Left lung (tissue), 10 donors: ENCODE results near the gene SPTLC1. TPM values are rescaled to one million over a fixed set of nuclear protein-coding genes. Genes with fewer than 3 reads are reported as not detected.
"Not testable (repeated sequence)": the region's sequence is repeated elsewhere in the genome, so short reads cannot be mapped to it uniquely, and the experiment has no call there.

Experiments
- ATAC-seq: fragments of 200-7000 bp; cut with Tn5 transposase; one replicate; pipeline ENCODE4 v1.9.1; 2020; ENCODE audit warnings: moderate library complexity
- DNase-seq, 4 donors: peaks; one replicate each; pipeline ENCODE4 v3.0.0-alpha.2; 2013 to 2020
- H3K27ac ChIP-seq, 2 donors: fragments of 200-600 bp; sonication (generic) in 1 of 2; one replicate each; pipeline versions ENCODE4 v1.5.0 to v1.8.0; 2020 to 2021
- H3K27me3 ChIP-seq, 2 donors: fragments of 200-600 bp; sonication (generic) in 1 of 2; one replicate each; pipeline versions ENCODE4 v1.5.0 to v1.8.0; 2020 to 2021
- H3K36me3 ChIP-seq, 2 donors: fragments of 200-600 bp; sonication (generic) in 1 of 2; one replicate each; pipeline versions ENCODE4 v1.5.0 to v1.8.0; 2020 to 2021
- H3K4me1 ChIP-seq, 2 donors: fragments of 200-600 bp; one replicate each; pipeline ENCODE4 v1.8.0; 2021
- H3K4me3 ChIP-seq, 2 donors: fragments of 200-600 bp; sonication (generic) in 1 of 2; one replicate each; pipeline versions ENCODE4 v1.5.0 to v1.8.0; 2020 to 2021; ENCODE audit warnings: mild to moderate bottlenecking in 1 of 2
- H3K9me3 ChIP-seq, 2 donors: fragments of 200-600 bp; sonication (generic) in 1 of 2; one replicate each; pipeline versions ENCODE4 v1.5.0 to v1.8.0; 2020 to 2021
- intact Hi-C, 2 donors: fragments of 100-400 bp; cut with DNase I; formaldehyde crosslinking; loops; one replicate each; pipeline versions ENCODE4 v1.11.2 to v1.14.2; 2022
- polyA plus RNA-seq, 6 donors: library from polyadenylated mRNA; unstranded; fragments of 120-200 nt; gene quantifications; one replicate each; pipeline ENCODE4 v1.2.1, GENCODE V29; 2013; ENCODE audit not compliant: insufficient read length in 6 of 6
- total RNA-seq, 2 donors: library from RNA; stranded (reverse); fragmentation: NEBNext Ultra II Directional; extraction: Animal tissue kit (Norgen Biotek cat#: 25700); gene quantifications; one replicate each; pipeline ENCODE4 v1.2.1, GENCODE V29; 2021
- TF ChIP-seq, protein P1 (sequence below), 2 donors: fragments of 200-600 bp; sonication (generic) in 1 of 2; IDR thresholded peaks; one replicate each; pipeline versions ENCODE4 v1.5.0 to v1.8.0; 2021; ENCODE audit warnings: antibody characterized with exemption in 2 of 2
- donor health status: DM: no; HTN: yes; CAD: no.
- donor health status: DM: no; HTN: no; CAD: no.

The SPTLC1 gene
- total and polyA plus RNA-seq, 8 donors: 68.0 to 91.6 (median 81.7) TPM

DNA sequence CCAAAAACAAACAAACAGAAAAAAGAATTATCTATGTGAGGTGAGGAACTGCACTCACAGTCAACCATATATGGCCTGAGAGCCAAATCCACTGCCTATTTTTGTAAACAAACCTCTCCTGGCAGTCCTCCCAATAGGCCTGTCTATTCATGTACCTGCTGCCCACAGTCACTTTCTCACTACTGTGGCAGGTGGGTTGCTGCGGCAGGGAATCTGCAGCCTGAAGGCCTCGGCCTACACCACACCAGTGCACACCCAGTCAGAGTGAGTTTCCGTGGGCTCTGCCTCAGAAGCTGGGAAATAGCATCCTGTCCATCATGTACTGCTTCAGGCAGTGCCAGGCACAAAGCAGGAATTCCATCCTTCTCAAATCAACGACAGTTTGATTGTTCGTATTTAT is 82.3 kb downstream of the SPTLC1 start:
- no peak overlapping the region for H3K4me3 ChIP-seq
- DNase-seq (no peak), ATAC-seq (no peak)
- intact Hi-C loops: no loop called here
- H3K4me1 ChIP-seq: no peaks in the 10 kb centered on the region
- peaks cover 0 to 70% of the 10 kb centered on the region in 2 donors for H3K36me3 ChIP-seq
- no peaks in the 10 kb centered on the region for H3K9me3 ChIP-seq
- no peaks in the 10 kb centered on the region for H3K27me3 ChIP-seq
- H3K27ac ChIP-seq: no peak overlapping the region
- TF ChIP-seq, protein P1, sequence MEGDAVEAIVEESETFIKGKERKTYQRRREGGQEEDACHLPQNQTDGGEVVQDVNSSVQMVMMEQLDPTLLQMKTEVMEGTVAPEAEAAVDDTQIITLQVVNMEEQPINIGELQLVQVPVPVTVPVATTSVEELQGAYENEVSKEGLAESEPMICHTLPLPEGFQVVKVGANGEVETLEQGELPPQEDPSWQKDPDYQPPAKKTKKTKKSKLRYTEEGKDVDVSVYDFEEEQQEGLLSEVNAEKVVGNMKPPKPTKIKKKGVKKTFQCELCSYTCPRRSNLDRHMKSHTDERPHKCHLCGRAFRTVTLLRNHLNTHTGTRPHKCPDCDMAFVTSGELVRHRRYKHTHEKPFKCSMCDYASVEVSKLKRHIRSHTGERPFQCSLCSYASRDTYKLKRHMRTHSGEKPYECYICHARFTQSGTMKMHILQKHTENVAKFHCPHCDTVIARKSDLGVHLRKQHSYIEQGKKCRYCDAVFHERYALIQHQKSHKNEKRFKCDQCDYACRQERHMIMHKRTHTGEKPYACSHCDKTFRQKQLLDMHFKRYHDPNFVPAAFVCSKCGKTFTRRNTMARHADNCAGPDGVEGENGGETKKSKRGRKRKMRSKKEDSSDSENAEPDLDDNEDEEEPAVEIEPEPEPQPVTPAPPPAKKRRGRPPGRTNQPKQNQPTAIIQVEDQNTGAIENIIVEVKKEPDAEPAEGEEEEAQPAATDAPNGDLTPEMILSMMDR (IDR thresholded peaks at IDR 0.05): no peak

DNA sequence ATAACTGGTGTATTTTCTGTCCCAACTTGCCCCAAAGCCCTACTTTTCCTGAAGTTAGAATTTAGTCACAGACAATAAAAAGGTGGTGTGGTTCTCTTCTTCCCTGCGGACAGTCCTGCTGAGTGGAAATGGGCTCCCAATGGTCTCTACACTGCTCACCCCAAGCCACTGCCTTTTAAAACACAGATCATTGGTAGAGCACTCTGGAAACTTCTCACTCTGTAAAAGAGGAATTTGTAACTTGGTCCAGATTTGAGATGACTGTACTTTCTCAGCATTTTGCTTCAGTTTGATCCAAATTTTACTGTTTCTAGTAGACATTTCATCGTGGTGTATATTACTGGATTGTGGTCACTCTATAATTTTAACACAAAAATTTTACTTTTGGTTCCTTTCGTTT is 84.8 kb downstream of the SPTLC1 start:
- H3K4me3 ChIP-seq: no peak overlapping the region
- peaks cover 0 to 45% of the 10 kb centered on the region in 2 donors for H3K36me3 ChIP-seq
- no peak for ATAC-seq
- DNase-seq: no peak
- H3K27ac ChIP-seq: no peak overlapping the region
- H3K27me3 ChIP-seq: no peaks in the 10 kb centered on the region
- no peaks in the 10 kb centered on the region for H3K4me1 ChIP-seq
- H3K9me3 ChIP-seq: no peaks in the 10 kb centered on the region
- TF ChIP-seq, protein P1 (IDR thresholded peaks at IDR 0.05): no peak
- intact Hi-C loops: no loop called here

DNA sequence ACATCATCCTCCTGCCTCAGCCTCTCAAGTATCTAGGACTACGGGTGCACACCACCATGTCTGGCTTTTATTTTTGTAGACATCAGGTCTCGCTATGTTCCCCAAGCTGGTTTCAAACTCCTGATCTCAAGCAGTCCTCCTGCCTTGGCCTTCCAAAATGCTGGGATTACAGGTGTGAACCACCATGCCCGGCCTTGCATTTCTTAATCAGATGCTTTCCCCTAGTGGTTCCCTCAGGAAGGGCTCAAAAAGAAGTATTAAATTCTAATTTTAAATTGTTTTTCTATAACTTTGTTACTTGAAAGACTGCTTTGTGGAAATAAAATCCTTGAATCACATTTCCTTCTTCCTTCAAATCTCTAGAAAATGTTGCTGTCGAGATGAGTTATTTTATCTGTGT is 85.7 kb downstream of the SPTLC1 start:
- Histone ChIP-seq H3K36me3 (peaks cover 0 to 36% of the 10 kb centered on the region in 2 donors), H3K27ac (no peak overlapping the region), H3K4me1 (no peaks in the 10 kb centered on the region), H3K9me3 (no peaks in the 10 kb centered on the region), H3K4me3 (no peak overlapping the region), H3K27me3 (no peaks in the 10 kb centered on the region)
- TF ChIP-seq, protein P1 (IDR thresholded peaks at IDR 0.05): no peak
- DNase-seq (no peak), ATAC-seq (no peak)
- intact Hi-C loops: no loop called here

DNA sequence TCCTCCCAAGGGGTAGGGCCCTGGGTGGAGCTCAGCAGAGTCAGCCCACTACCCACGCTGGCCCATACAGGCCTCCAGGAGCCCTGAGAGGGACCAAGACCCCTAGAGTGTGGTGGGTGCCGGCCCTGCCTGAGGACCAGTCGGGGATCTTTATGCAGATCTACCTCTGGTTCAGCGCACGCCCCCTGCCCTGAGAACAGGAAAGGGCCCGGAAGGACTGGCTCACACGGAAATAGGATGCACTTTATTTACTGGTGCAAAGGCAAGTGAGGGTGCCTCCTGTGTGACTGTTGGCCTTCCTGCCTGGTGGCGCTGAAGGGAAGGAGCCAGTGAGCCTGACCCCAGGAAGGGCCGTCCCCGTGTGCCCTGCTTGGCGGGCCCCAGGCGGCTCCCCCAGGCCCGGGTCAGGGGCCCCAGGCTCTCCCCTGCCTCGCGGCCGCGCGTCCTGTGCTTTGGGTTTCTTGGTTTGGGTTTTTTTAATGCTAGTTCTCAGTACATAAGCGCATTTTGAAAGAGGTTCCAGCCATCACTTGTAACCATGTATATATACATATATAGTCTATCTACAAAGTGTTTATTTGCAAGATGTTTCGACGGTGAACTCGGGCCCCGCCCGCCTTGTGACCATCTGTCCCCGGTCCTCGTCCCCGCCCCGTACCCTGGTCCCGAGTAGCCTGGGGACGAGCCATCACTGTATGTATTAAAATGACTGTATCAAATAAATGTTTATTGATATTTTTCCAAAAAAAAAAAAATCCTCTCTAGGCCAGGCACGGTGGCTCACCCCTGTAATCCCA is 88.8 kb downstream of the SPTLC1 start:
- Histone ChIP-seq H3K4me3 (no peak overlapping the region), H3K4me1 (no peaks in the 10 kb centered on the region), H3K27ac (no peak overlapping the region), H3K36me3 (peaks cover 0 to 7% of the 10 kb centered on the region in 2 donors), H3K27me3 (no peaks in the 10 kb centered on the region), H3K9me3 (peaks cover 0 to 8% of the 10 kb centered on the region in 2 donors)
- TF ChIP-seq, protein P1 (IDR thresholded peaks at IDR 0.05): no peak
- DNase-seq (no peak), ATAC-seq (no peak)
- intact Hi-C loops: no loop called here

DNA sequence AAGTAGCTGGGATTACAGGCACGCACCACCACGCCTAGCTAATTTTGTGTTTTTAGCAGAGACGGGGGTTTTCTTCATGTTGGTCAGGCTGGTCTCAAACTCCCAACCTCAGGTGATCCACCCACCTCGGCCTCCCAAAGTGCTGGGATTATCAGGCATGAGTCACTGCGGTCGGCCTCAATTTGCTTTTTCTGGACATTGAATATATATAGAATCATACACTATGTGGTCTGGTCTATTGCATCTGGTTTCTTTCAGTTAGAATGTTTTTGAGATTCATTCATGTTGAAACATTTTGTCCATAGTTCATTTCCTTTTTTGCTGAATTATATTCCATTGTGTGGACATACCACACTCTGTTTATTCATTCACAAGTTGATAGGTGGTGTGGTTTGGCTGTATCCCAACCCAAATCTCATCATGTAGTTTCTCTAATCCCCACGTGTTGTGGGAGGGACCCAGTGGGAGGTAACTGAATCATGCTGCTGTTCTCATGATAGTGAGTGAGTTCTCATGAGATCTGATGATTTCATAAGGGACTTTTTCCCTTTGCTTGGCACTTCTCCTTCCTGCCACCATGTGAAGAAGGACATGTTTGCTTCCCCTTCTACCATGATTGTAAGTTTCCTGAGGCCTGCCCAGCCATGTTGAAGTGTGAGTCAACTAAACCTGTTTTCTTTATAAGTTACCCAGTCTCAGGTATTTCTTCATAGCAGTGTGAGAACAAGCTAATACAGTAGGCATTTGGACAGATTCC is 93.2 kb downstream of the SPTLC1 start:
- not testable (repeated sequence) for ATAC-seq, DNase-seq

More for the DNA sequence above, 93.2 kb downstream of the SPTLC1 start:
- intact Hi-C loops, H3K4me3 ChIP-seq, H3K36me3 ChIP-seq, H3K27ac ChIP-seq, H3K9me3 ChIP-seq, H3K4me1 ChIP-seq, H3K27me3 ChIP-seq: not testable (repeated sequence)
